ENCODE data around the gene ABHD5.

Gene ABHD5

DNA sequence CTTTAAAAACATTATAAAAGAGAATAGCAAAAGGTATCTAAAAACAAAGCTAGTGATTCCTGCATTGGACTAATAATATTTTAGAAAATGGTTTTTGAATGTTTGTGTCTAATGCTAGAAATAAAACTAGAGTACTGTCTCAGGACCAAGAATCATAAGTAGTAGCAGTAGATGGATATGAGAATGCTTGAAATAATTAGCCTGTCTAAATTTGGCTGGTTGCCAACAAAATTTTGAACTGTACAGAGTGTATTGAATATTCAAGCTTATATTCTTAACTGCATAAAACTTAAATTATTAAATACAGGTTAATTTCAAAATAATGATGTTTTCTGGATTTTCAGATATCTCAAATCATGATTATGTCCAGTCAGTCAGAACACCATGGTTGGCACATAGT is 14.0 kb downstream of the ABHD5 start:
- DNase-seq (ENCODE audit: extremely low read depth, low read depth): no peak
- TF ChIP-seq, protein P1, sequence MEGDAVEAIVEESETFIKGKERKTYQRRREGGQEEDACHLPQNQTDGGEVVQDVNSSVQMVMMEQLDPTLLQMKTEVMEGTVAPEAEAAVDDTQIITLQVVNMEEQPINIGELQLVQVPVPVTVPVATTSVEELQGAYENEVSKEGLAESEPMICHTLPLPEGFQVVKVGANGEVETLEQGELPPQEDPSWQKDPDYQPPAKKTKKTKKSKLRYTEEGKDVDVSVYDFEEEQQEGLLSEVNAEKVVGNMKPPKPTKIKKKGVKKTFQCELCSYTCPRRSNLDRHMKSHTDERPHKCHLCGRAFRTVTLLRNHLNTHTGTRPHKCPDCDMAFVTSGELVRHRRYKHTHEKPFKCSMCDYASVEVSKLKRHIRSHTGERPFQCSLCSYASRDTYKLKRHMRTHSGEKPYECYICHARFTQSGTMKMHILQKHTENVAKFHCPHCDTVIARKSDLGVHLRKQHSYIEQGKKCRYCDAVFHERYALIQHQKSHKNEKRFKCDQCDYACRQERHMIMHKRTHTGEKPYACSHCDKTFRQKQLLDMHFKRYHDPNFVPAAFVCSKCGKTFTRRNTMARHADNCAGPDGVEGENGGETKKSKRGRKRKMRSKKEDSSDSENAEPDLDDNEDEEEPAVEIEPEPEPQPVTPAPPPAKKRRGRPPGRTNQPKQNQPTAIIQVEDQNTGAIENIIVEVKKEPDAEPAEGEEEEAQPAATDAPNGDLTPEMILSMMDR (IDR thresholded peaks at IDR 0.05; ENCODE audit: low read depth, low read length, missing control alignments): no peak
- no peak overlapping the region for H3K4me3 ChIP-seq (replicated peaks; ENCODE audit: low read depth, low read length)

DNA sequence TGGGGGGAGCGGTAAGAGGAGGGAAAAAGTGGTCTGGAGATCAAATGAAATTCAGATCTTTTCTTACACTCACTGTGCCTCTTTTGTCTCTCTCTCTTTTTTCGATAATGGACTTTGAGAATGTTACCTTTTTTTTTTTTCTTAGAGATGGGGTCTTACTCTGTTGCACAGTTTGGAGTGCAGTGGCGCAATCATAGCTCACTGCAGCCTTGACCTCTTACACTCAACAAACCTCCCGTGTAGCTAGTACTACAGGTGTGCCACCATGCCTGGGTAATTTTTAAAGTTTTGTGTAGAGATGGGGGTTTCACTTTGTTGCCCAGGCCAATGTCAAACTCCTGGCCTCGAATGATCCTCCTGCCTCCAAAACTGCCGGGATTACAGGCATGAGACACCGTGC is 15.6 kb downstream of the ABHD5 start:
- DNase-seq (ENCODE audit: extremely low read depth, low read depth): no peak
- TF ChIP-seq, protein P1 (IDR thresholded peaks at IDR 0.05; ENCODE audit: low read depth, low read length, missing control alignments): no peak
- H3K4me3 ChIP-seq (replicated peaks; ENCODE audit: low read depth, low read length): no peak overlapping the region

DNA sequence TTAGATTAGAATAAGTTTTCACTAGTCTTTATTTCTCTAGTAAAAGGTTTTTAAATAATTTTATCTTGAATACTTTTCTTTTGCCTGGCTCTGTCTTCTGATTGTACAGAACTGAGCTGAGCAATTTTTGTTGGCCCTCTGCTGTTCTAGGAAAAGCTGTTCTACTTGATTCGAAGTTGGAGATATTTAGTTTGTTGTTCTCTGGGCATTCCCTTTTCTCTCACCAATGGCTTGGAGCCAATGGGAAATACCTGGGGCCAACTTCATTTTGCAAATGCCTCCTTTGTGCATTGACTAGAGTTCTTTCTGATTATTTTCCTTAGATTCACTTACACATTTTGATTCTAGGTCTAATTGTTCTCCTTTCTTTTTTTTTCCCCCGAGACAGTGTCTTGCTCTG is 16.5 kb downstream of the ABHD5 start:
- DNase-seq (ENCODE audit: extremely low read depth, low read depth): no peak
- H3K4me3 ChIP-seq (replicated peaks; ENCODE audit: low read depth, low read length): no peak overlapping the region
- TF ChIP-seq, protein P1 (IDR thresholded peaks at IDR 0.05; ENCODE audit: low read depth, low read length, missing control alignments): no peak

DNA sequence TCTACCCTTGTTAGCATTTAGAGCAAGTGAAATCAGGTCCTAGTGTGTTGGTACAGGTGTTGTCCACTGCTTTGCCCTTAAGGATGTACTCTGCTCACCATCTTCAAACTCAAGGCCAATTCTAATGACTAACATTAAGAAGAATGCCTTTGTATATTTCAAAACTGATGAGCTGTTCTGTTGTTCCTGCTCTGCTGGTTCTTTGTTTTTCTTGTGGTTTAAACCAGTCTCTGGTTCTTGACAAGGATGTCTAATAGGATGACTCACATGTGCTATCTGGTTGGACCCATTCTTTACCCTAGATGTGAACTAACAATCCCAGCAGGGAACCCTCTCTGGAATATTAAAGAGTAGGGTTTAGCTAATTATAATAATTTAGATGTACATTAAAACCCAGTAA is 17.3 kb downstream of the ABHD5 start:
- TF ChIP-seq, protein P1 (IDR thresholded peaks at IDR 0.05; ENCODE audit: low read depth, low read length, missing control alignments): no peak
- peak; percentile 66 for DNase-seq (ENCODE audit: extremely low read depth, low read depth)

DNA sequence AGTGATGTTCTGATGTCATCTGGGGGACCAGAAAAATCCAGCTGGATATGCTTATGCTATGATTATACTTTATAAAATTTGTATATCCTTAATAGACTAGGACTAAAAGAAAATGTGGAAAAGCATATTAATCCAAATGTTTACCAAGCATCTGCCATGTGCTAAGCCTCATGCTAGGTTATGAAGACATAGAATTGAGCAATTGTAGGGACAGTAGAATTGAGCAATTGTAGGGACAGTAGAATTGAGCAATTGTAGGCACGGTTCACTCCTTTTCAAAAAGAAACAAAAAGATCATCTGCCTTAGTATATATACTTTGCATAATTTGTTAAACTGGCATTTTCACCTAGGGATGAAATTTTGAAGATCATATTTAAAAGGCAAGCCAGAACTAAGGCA is 18.3 kb downstream of the ABHD5 start:
- H3K4me3 ChIP-seq (replicated peaks; ENCODE audit: low read depth, low read length): no peak overlapping the region
- no peak for DNase-seq (ENCODE audit: extremely low read depth, low read depth)
- TF ChIP-seq, protein P1 (IDR thresholded peaks at IDR 0.05; ENCODE audit: low read depth, low read length, missing control alignments): no peak

More for the DNA sequence above, 17.3 kb downstream of the ABHD5 start:
- no peak overlapping the region for H3K4me3 ChIP-seq (replicated peaks; ENCODE audit: low read depth, low read length)

DNA sequence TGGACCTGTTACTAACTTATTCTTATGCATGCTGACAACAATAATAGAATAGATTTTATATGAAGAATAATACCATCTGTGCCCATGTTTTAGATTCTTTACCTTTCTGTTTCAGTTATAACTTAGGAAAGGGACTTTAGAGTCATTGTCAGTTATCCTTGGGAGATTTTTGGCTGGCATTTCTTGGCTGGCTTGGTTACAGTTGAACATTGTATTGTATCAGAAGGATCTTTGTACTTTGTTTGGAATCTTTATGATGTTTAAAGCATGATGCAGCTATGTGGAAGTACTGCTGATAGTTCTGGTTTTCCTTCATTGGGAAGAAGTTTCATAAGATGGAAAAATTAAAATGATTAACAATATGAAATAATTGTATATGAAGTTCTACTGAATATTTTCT is 19.9 kb downstream of the ABHD5 start:
- no peak for DNase-seq (ENCODE audit: extremely low read depth, low read depth)
- no peak overlapping the region for H3K4me3 ChIP-seq (replicated peaks; ENCODE audit: low read depth, low read length)
- TF ChIP-seq, protein P1 (IDR thresholded peaks at IDR 0.05; ENCODE audit: low read depth, low read length, missing control alignments): no peak

DNA sequence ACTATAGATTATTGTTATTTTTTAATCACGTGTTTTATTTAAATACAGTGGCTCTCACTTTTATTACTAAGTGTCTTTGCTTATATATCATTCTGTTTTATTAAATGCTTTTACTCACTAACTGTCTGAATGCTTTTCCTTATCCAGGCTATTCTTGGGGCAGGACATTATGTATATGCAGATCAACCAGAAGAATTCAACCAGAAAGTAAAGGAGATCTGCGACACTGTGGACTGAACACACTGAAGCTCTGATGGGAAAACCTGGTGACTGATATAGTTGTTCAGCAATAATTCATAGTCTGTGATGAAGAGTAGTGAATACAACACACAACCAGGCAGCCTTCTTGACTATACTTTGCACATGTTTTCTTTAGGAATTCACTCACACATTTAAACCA is 27.6 kb downstream of the ABHD5 start:
- DNase-seq (ENCODE audit: extremely low read depth, low read depth): no peak
- TF ChIP-seq, protein P1 (IDR thresholded peaks at IDR 0.05; ENCODE audit: low read depth, low read length, missing control alignments): no peak
- no peak overlapping the region for H3K4me3 ChIP-seq (replicated peaks; ENCODE audit: low read depth, low read length)

Measured in HFF-Myc (cell line).